PC-9 (cell line): ENCODE measurements around the gene IDH3G. TPM values are rescaled to one million over a fixed set of nuclear protein-coding genes. Genes with fewer than 3 reads are reported as not detected.

Source experiments
- BruUV-seq: library from RNA; stranded (reverse); fragments of 400-500 nt; replicated peaks from 2 replicates; lab custom pipeline; 2021; lab: Mats Ljungman, UMichigan
- CTCF ChIA-PET: fragments of 300-600 bp; sonication (Branson Sonifier 250); formaldehyde crosslinking; loops from one replicate; lab custom pipeline; 2022; ENCODE audit warnings: antibody characterized with exemption; lab: Charles Lee
- POLR2A ChIA-PET: fragments of 300-600 bp; sonication (Branson Sonifier 250); formaldehyde crosslinking; loops from one replicate; lab custom pipeline; 2022; ENCODE audit warnings: antibody characterized with exemption; ENCODE audit not compliant: unreplicated experiment; lab: Charles Lee
- DNase-seq, 2 experiments: peaks; one replicate each; pipeline versions ENCODE4 v3.0.0 to v3.0.0-alpha.2; 2015 to 2022; ENCODE audit warnings: mixed read lengths in 1 of 2
- H2AFZ ChIP-seq: fragments of 200-600 bp; sonication (generic); 2 replicates; pipeline ENCODE4 v1.8.1; 2017; ENCODE audit warnings: antibody characterized with exemption
- H3F3A ChIP-seq: fragments of 200-600 bp; sonication (generic); 2 replicates; pipeline ENCODE4 v1.8.1; 2017; ENCODE audit warnings: antibody characterized with exemption, mild to moderate bottlenecking, low read depth; ENCODE audit not compliant: insufficient read depth
- H3K27ac ChIP-seq: fragments of 200-600 bp; sonication (generic); 2 replicates; pipeline ENCODE4 v1.6.1; 2016; ENCODE audit warnings: mixed run types
- H3K27me3 ChIP-seq: fragments of 200-600 bp; sonication (generic); 2 replicates; pipeline ENCODE4 v1.6.1; 2016; ENCODE audit warnings: low read depth, mixed run types; ENCODE audit not compliant: insufficient read depth
- H3K36me3 ChIP-seq: fragments of 200-600 bp; sonication (generic); 2 replicates; pipeline ENCODE4 v1.6.1; 2016; ENCODE audit warnings: low read depth, mixed run types
- H3K4me1 ChIP-seq: fragments of 200-600 bp; sonication (generic); replicated peaks from 2 replicates; pipeline ENCODE4 v1.6.1; 2016; ENCODE audit warnings: mixed run types; ENCODE audit not compliant: insufficient read depth
- H3K4me2 ChIP-seq: fragments of 200-600 bp; sonication (generic); 2 replicates; pipeline ENCODE4 v1.6.1; 2017; ENCODE audit warnings: mixed run types
- H3K4me3 ChIP-seq: fragments of 200-600 bp; sonication (generic); 2 replicates; pipeline ENCODE4 v1.6.1; 2016; ENCODE audit warnings: mixed run types
- H3K79me2 ChIP-seq: fragments of 200-600 bp; sonication (generic); 2 replicates; pipeline ENCODE4 v1.6.1; 2017; ENCODE audit warnings: low read depth, mixed run types
- H3K9me2 ChIP-seq: fragments of 200-600 bp; sonication (generic); 2 replicates; pipeline ENCODE4 v1.8.1; 2017; ENCODE audit warnings: mild to moderate bottlenecking; ENCODE audit not compliant: insufficient read depth
- H3K9me3 ChIP-seq: fragments of 200-600 bp; sonication (generic); 2 replicates; pipeline ENCODE4 v1.8.1; 2016; ENCODE audit warnings: low read depth; ENCODE audit not compliant: insufficient read depth
- H4K20me1 ChIP-seq: fragments of 200-600 bp; sonication (generic); 2 replicates; pipeline ENCODE4 v1.8.1; 2017; ENCODE audit not compliant: insufficient read depth
- EZH2 ChIP-seq: fragments of 200-600 bp; sonication (generic); IDR thresholded peaks from 2 replicates; pipeline ENCODE4 v1.8.0; 2017; ENCODE audit warnings: antibody characterized with exemption, low read depth
- intact Hi-C: fragments of 100-400 bp; cut with micrococcal nuclease; formaldehyde crosslinking; loops from one replicate; pipeline ENCODE4 v1.10.0; 2022; ENCODE audit not compliant: unreplicated experiment
- total RNA-seq: library from RNA; stranded (reverse); gene quantifications from 2 replicates; pipeline ENCODE4 v1.2.3, GENCODE V29; 2021
- TF ChIP-seq, protein P1 (sequence below): fragments of 200-600 bp; sonication (generic); conservative IDR thresholded peaks from 2 replicates; pipeline ENCODE4 v1.6.1; 2017; ENCODE audit warnings: mixed run types, antibody characterized with exemption, mild to moderate bottlenecking, moderate library complexity

The IDH3G gene
- total RNA-seq, 1 experiment from 2014 or later = 63.4 TPM

GRCh38 chrX:153766871-153767673 is 27.1 kb downstream of the IDH3G start:
- no peaks in the 10 kb centered on the region for H4K20me1 ChIP-seq
- H3K9me2 ChIP-seq = no peaks in the 10 kb centered on the region
- H3K4me3 ChIP-seq = no peak overlapping the region
- no peak overlapping the region for H3K27ac ChIP-seq
- H3K36me3 ChIP-seq = no peaks in the 10 kb centered on the region
- H3K27me3 ChIP-seq = no peaks in the 10 kb centered on the region
- intact Hi-C loops = loop anchor here (1.0 to 5.0 kb wide), 2 partner anchors 27 to 765 kb away; partner anchors contain the start of genes IDH3G and SSR4
- H3F3A ChIP-seq = no peaks in the 10 kb centered on the region
- BruUV-seq = no TSS peak
- H2AFZ ChIP-seq = no peak overlapping the region
- H3K4me2 ChIP-seq = peak overlapping the region; percentile 72; the same call in 1 of the 2 replicates
- no peak for TF ChIP-seq EZH2
- TF ChIP-seq, protein P1, sequence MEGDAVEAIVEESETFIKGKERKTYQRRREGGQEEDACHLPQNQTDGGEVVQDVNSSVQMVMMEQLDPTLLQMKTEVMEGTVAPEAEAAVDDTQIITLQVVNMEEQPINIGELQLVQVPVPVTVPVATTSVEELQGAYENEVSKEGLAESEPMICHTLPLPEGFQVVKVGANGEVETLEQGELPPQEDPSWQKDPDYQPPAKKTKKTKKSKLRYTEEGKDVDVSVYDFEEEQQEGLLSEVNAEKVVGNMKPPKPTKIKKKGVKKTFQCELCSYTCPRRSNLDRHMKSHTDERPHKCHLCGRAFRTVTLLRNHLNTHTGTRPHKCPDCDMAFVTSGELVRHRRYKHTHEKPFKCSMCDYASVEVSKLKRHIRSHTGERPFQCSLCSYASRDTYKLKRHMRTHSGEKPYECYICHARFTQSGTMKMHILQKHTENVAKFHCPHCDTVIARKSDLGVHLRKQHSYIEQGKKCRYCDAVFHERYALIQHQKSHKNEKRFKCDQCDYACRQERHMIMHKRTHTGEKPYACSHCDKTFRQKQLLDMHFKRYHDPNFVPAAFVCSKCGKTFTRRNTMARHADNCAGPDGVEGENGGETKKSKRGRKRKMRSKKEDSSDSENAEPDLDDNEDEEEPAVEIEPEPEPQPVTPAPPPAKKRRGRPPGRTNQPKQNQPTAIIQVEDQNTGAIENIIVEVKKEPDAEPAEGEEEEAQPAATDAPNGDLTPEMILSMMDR = no peak
- DNase-seq = peak in 1 of 2 experiments; percentile 72
- ChIA-PET POLR2A (interaction anchor here (0.5 to 0.7 kb wide), 2 partner anchors 40 to 168 kb away, joined by 3 to 6 read pairs; no protein-coding TSS in a partner anchor), CTCF (interaction anchor here (0.6 kb wide), 1 partner anchor 136 kb away, joined by 17 read pairs; no protein-coding TSS in a partner anchor)
- peaks cover 7% of the 10 kb centered on the region; the same call in 1 of the 2 replicates for H3K4me1 ChIP-seq
- no peaks in the 10 kb centered on the region for H3K79me2 ChIP-seq
- H3K9me3 ChIP-seq = no peaks in the 10 kb centered on the region

- peak; percentile 49 to 61 for DNase-seq
- CTCF ChIA-PET = interaction anchor here (0.6 to 1.3 kb wide), 3 partner anchors 118 to 182 kb away, joined by 3 to 17 read pairs (median 4); no protein-coding TSS in a partner anchor
- Histone ChIP-seq H3K36me3 (no peaks in the 10 kb centered on the region), H3K79me2 (no peaks in the 10 kb centered on the region), H3K27ac (no peak overlapping the region), H3K9me2 (no peaks in the 10 kb centered on the region), H3K4me3 (peak overlapping the region; percentile 49; the same call in 1 of the 2 replicates), H4K20me1 (no peaks in the 10 kb centered on the region), H3K4me1 (peaks cover 7% of the 10 kb centered on the region; the same call in 1 of the 2 replicates), H3K9me3 (no peaks in the 10 kb centered on the region), H3F3A (no peaks in the 10 kb centered on the region), H3K4me2 (peak overlapping the region; percentile 72), H3K27me3 (no peaks in the 10 kb centered on the region), H2AFZ (no peak overlapping the region)
- POLR2A ChIA-PET = interaction anchor here (0.6 to 0.7 kb wide), 3 partner anchors 45 to 162 kb away, joined by 4 to 9 read pairs (median 4); no protein-coding TSS in a partner anchor
- intact Hi-C loops = loop anchor here (1.0 to 5.0 kb wide), 2 partner anchors 28 to 766 kb away; partner anchors contain the start of genes IDH3G and SSR4
- BruUV-seq = TSS peak; percentile 26
- no peak for TF ChIP-seq EZH2
- TF ChIP-seq, protein P1 = no peak
Observed at GRCh38 chrX:153766098-153766817, 27.9 kb downstream of the IDH3G start.
